K562 (cell line): ENCODE measurements around the gene NEK5.
A peak's percentile ranks its signal among the peaks of the same experiment; 100 is the strongest.

ENCODE experiments used
- CHCHD3 ChIP-seq: fragments of 250-450 bp; sonication (Bioruptor Pico); IDR thresholded peaks from 2 replicates; pipeline ENCODE4 v2.1.2; 2022; ENCODE audit warnings: mild to moderate bottlenecking
- GMEB1 ChIP-seq: fragments of 250-450 bp; sonication (Bioruptor Pico); IDR thresholded peaks from 2 replicates; pipeline ENCODE4 v1.4.0; 2020; ENCODE audit warnings: mild to moderate bottlenecking
- MEF2A ChIP-seq: IDR thresholded peaks from 2 replicates; pipeline ENCODE4 v1.6.1; 2011; ENCODE audit warnings: low read depth, mild to moderate bottlenecking, low read length, moderate library complexity; ENCODE audit not compliant: control insufficient read depth
- WHSC1 ChIP-seq: IDR thresholded peaks from one replicate; pipeline ENCODE4 v1.6.1; 2012; ENCODE audit warnings: low read length, control low read depth, inconsistent platforms
- YY1 ChIP-seq, 3 experiments: IDR thresholded peaks; 2 replicates each; pipeline ENCODE4 v1.6.1; 2011; ENCODE audit warnings: low read length in 2 of 3, mild to moderate bottlenecking in 2 of 3, moderate library complexity in 2 of 3, borderline replicate concordance in 1 of 3, control low read depth in 1 of 3, low read depth in 1 of 3; ENCODE audit not compliant: insufficient read depth in 3 of 3, insufficient replicate concordance in 2 of 3, control insufficient read depth in 1 of 3, insufficient read length in 1 of 3; ENCODE audit errors: extremely low read depth in 1 of 3
- ZEB2 ChIP-seq: fragments of 450-650 bp; IDR thresholded peaks from 2 replicates; pipeline ENCODE4 v1.6.1; 2016
- TF ChIP-seq, protein P1 (sequence below), 3 experiments: IDR thresholded peaks in 2 of 3; conservative IDR thresholded peaks in 1 of 3; 2 replicates each; pipeline ENCODE4 v1.5.1; 2011 to 2012; ENCODE audit warnings: low read length in 3 of 3, mild to moderate bottlenecking in 3 of 3, control low read depth in 2 of 3, improper control_type of control experiment in 1 of 3, inconsistent platforms in 1 of 3, low read depth in 1 of 3, mixed read lengths in 1 of 3, moderate library complexity in 1 of 3; ENCODE audit not compliant: insufficient read depth in 2 of 3
- TF ChIP-seq, protein P2 (sequence below): fragments of 450-650 bp; conservative IDR thresholded peaks from 2 replicates; pipeline ENCODE4 v1.6.1; 2016; ENCODE audit warnings: missing genetic modification characterization, low read depth, mild to moderate bottlenecking, control low read depth, missing compliant biosample characterization

DNA sequence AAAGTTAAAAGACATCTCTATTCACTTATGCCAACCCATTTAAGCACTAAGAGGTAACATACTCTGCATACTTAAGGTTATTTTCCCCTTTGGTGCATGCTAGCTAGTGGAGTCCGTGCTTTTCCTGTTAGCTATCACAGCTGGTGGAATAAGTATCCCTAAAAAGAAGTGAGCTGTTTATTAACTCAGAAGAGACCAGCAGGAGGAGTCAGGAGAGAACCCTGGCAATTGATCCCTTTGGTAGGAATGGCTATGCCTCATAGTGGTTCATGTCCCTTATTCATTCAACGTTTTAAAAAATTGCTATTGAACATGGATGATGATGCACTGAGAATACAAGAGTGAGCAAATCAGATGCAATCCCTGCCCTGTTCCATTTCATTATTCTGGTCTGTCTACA is 12.4 kb upstream of the NEK5 start:
- TF ChIP-seq, protein P1, sequence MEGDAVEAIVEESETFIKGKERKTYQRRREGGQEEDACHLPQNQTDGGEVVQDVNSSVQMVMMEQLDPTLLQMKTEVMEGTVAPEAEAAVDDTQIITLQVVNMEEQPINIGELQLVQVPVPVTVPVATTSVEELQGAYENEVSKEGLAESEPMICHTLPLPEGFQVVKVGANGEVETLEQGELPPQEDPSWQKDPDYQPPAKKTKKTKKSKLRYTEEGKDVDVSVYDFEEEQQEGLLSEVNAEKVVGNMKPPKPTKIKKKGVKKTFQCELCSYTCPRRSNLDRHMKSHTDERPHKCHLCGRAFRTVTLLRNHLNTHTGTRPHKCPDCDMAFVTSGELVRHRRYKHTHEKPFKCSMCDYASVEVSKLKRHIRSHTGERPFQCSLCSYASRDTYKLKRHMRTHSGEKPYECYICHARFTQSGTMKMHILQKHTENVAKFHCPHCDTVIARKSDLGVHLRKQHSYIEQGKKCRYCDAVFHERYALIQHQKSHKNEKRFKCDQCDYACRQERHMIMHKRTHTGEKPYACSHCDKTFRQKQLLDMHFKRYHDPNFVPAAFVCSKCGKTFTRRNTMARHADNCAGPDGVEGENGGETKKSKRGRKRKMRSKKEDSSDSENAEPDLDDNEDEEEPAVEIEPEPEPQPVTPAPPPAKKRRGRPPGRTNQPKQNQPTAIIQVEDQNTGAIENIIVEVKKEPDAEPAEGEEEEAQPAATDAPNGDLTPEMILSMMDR (IDR thresholded peaks at IDR 0.05 in 2 of 3, conservative IDR thresholded peaks at IDR 0.05 in 1 of 3; ENCODE audit: insufficient read depth in 2 of 3, low read depth in 1 of 3, low read length in 3 of 3): peak in 1 of 3 experiments; percentile 6; a peak in 1 of 6 replicates
- TF ChIP-seq, protein P2, sequence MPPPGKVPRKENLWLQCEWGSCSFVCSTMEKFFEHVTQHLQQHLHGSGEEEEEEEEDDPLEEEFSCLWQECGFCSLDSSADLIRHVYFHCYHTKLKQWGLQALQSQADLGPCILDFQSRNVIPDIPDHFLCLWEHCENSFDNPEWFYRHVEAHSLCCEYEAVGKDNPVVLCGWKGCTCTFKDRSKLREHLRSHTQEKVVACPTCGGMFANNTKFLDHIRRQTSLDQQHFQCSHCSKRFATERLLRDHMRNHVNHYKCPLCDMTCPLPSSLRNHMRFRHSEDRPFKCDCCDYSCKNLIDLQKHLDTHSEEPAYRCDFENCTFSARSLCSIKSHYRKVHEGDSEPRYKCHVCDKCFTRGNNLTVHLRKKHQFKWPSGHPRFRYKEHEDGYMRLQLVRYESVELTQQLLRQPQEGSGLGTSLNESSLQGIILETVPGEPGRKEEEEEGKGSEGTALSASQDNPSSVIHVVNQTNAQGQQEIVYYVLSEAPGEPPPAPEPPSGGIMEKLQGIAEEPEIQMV (tag): no peak
- TF ChIP-seq ZEB2 (no peak), WHSC1 (no peak), YY1 (IDR thresholded peaks at IDR 0.05; ENCODE audit: borderline replicate concordance in 1 of 3, control insufficient read depth in 1 of 3, extremely low read depth in 1 of 3, insufficient read depth in 3 of 3, insufficient read length in 1 of 3, insufficient replicate concordance in 2 of 3, low read depth in 1 of 3, low read length in 2 of 3) (no peak), MEF2A (no peak), CHCHD3 (no peak), GMEB1 (CRISPR knock-in tag) (no peak)
